ENCODE data around the gene SH3GLB2.

SH3GLB2 gene

GRCh38 chr9:129028192-129028966 is at the start of gene SH3GLB2:
Gene SH3GLB2 (minus strand): TSS chr9:129028331. CDS start chr9:129028154, 177 bp downstream.
- H3K4me2 ChIP-seq (ENCODE audit: low read depth, low read length): peak within 1 kb of the TSS; percentile 100
- H3K9me2 ChIP-seq (replicated peaks; ENCODE audit: insufficient read depth, low read length): no peaks in the 10 kb centered on the region
- H3K4me3 ChIP-seq (ENCODE audit: low read length): peak within 1 kb of the TSS; percentile 100
- H3K9me3 ChIP-seq (replicated peaks; ENCODE audit: insufficient read depth, low read length): no peaks in the 10 kb centered on the region
- H2AFZ ChIP-seq (ENCODE audit: low read length): peak within 1 kb of the TSS; percentile 43
- peak within 1 kb of the TSS; percentile 68 for H3K27ac ChIP-seq (ENCODE audit: low read length)
- peaks cover 6% of the 10 kb centered on the region; the same call in 1 of the 2 replicates for H3F3A ChIP-seq (ENCODE audit: insufficient read depth, low read length)
- TF ChIP-seq CTCF (IDR thresholded peaks at IDR 0.05; ENCODE audit: low read length) (peak; percentile 72), EZH2 (optimal IDR thresholded peaks at IDR 0.05; ENCODE audit: low read depth, low read length) (no peak), EZH2phosphoT487 (IDR thresholded peaks at IDR 0.05; ENCODE audit: low read length) (no peak)
- H4K20me1 ChIP-seq (ENCODE audit: insufficient read depth, low read length): no peaks in the 10 kb centered on the region
- H3K4me1 ChIP-seq (ENCODE audit: low read length): peaks cover 3% of the 10 kb centered on the region
- no peaks in the 10 kb centered on the region for H3K36me3 ChIP-seq (replicated peaks; ENCODE audit: insufficient read depth, low read length)
- DNase-seq: peak; percentile 87
- no peaks in the 10 kb centered on the region for H3K27me3 ChIP-seq (replicated peaks; ENCODE audit: insufficient read depth, low read length)
- peaks cover 45% of the 10 kb centered on the region for H3K79me2 ChIP-seq (ENCODE audit: low read length)
- H3K9ac ChIP-seq (ENCODE audit: low read length): peak within 1 kb of the TSS; percentile 95

GRCh38 chr9:129077236-129077635 is 49.1 kb upstream of the SH3GLB2 start:
- H3K9me3 ChIP-seq (replicated peaks; ENCODE audit: insufficient read depth, low read length): no peaks in the 10 kb centered on the region
- peaks cover 13% of the 10 kb centered on the region for H3K79me2 ChIP-seq (ENCODE audit: low read length)
- H3K4me2 ChIP-seq (ENCODE audit: low read depth, low read length): no peak overlapping the region
- H3K4me1 ChIP-seq (ENCODE audit: low read length): peaks cover 9% of the 10 kb centered on the region
- no peak overlapping the region for H3K9ac ChIP-seq (ENCODE audit: low read length)
- TF ChIP-seq EZH2phosphoT487 (IDR thresholded peaks at IDR 0.05; ENCODE audit: low read length): no peak
- no peak for TF ChIP-seq CTCF (IDR thresholded peaks at IDR 0.05; ENCODE audit: low read length)
- no peak for TF ChIP-seq EZH2 (optimal IDR thresholded peaks at IDR 0.05; ENCODE audit: low read depth, low read length)
- H3K27me3 ChIP-seq (replicated peaks; ENCODE audit: insufficient read depth, low read length): no peaks in the 10 kb centered on the region
- H3K4me3 ChIP-seq (ENCODE audit: low read length): no peak overlapping the region
- no peaks in the 10 kb centered on the region for H4K20me1 ChIP-seq (ENCODE audit: insufficient read depth, low read length)
- no peaks in the 10 kb centered on the region for H3K9me2 ChIP-seq (replicated peaks; ENCODE audit: insufficient read depth, low read length)
- no peak for DNase-seq
- no peaks in the 10 kb centered on the region for H3F3A ChIP-seq (ENCODE audit: insufficient read depth, low read length)
- no peaks in the 10 kb centered on the region for H3K36me3 ChIP-seq (replicated peaks; ENCODE audit: insufficient read depth, low read length)
- no peak overlapping the region for H2AFZ ChIP-seq (ENCODE audit: low read length)
- H3K27ac ChIP-seq (ENCODE audit: low read length): no peak overlapping the region

GRCh38 chr9:129076640-129077037 is 48.5 kb upstream of the SH3GLB2 start:
- Histone ChIP-seq H2AFZ (ENCODE audit: low read length) (no peak overlapping the region), H3K9me2 (replicated peaks; ENCODE audit: insufficient read depth, low read length) (no peaks in the 10 kb centered on the region), H3K9me3 (replicated peaks; ENCODE audit: insufficient read depth, low read length) (no peaks in the 10 kb centered on the region), H3K4me3 (ENCODE audit: low read length) (no peak overlapping the region), H3K36me3 (replicated peaks; ENCODE audit: insufficient read depth, low read length) (no peaks in the 10 kb centered on the region), H3K4me1 (ENCODE audit: low read length) (peaks cover 4% of the 10 kb centered on the region), H3K27ac (ENCODE audit: low read length) (no peak overlapping the region), H4K20me1 (ENCODE audit: insufficient read depth, low read length) (no peaks in the 10 kb centered on the region), H3K9ac (ENCODE audit: low read length) (no peak overlapping the region), H3K79me2 (ENCODE audit: low read length) (peaks cover 7% of the 10 kb centered on the region), H3K4me2 (ENCODE audit: low read depth, low read length) (no peak overlapping the region), H3K27me3 (replicated peaks; ENCODE audit: insufficient read depth, low read length) (no peaks in the 10 kb centered on the region), H3F3A (ENCODE audit: insufficient read depth, low read length) (no peaks in the 10 kb centered on the region)
- DNase-seq: no peak
- TF ChIP-seq EZH2phosphoT487 (IDR thresholded peaks at IDR 0.05; ENCODE audit: low read length) (no peak), CTCF (IDR thresholded peaks at IDR 0.05; ENCODE audit: low read length) (no peak), EZH2 (optimal IDR thresholded peaks at IDR 0.05; ENCODE audit: low read depth, low read length) (no peak)

All from MM.1S (cell line).